ENCODE data around the gene DNER. TPM values are rescaled to one million over a fixed set of nuclear protein-coding genes. Genes with fewer than 3 reads are reported as not detected.
"Not testable (repeated sequence)": the region's sequence is repeated elsewhere in the genome, so short reads cannot be mapped to it uniquely, and the experiment has no call there.

Gene DNER
- total RNA-seq, 1 experiment from 2014 or later = 0.18 TPM

DNA sequence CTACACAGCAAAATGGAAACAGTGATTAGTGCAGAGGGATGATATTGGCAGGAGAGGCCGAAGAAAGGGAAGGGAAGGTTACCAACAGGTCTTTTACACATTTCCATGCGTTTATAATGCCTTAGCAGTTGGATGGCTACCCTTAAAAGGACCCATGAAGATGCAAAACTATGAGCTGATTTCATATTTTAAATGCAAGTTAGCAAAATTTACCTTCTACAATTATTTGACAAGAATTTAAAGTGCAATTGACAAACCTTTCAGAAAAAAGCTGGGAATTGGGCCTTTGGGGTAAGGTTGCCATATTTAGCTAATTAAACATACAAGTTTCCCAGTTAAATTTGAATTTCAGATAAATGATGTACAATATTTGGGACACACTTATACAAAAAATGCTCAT lies 13.3 kb downstream of the DNER start:
- Histone ChIP-seq H3K36me3 (no peaks in the 10 kb centered on the region), H3K4me3 (no peak overlapping the region), H3K4me1 (no peaks in the 10 kb centered on the region), H3K27me3 (no peaks in the 10 kb centered on the region), H3K27ac (no peak overlapping the region), H3K9me3 (replicated peaks) (no peaks in the 10 kb centered on the region)
- DNase-seq = no peak

DNA sequence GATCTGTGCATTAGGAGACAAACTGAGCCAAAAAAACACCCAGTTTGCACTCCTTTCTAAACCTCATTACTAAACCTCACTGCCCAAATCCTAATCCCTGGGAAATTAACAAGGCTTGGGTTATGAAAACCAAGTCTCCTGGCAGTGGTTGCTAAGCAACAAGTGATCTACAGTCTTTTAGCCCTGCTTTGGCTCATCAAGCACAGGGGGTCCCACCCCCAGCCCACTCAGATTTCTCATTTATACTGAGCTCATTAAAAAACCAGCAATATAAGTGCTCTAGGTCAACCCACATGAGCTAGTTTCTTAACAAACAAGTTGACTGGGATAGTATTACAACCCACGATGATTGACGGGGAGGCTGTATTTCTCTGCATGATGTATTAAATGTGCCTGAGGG lies 18.4 kb downstream of the DNER start:
- Histone ChIP-seq H3K27ac (no peak overlapping the region), H3K36me3 (no peaks in the 10 kb centered on the region), H3K27me3 (no peaks in the 10 kb centered on the region), H3K9me3 (replicated peaks) (no peaks in the 10 kb centered on the region; the same call in 1 of the 2 replicates), H3K4me3 (no peak overlapping the region), H3K4me1 (no peaks in the 10 kb centered on the region)
- DNase-seq = no peak

GRCh38 chr2:229693845-229694244 lies 20.5 kb downstream of the DNER start:
- not testable (repeated sequence) for H3K27me3 ChIP-seq; H3K36me3 ChIP-seq; DNase-seq; H3K9me3 ChIP-seq (replicated peaks); H3K4me3 ChIP-seq; H3K4me1 ChIP-seq; H3K27ac ChIP-seq

- Histone ChIP-seq H3K4me1 (no peaks in the 10 kb centered on the region), H3K9me3 (replicated peaks) (no peaks in the 10 kb centered on the region; the same call in 1 of the 2 replicates), H3K27me3 (no peaks in the 10 kb centered on the region), H3K27ac (no peak overlapping the region), H3K36me3 (no peaks in the 10 kb centered on the region), H3K4me3 (no peak overlapping the region)
- no peak for DNase-seq
Observed at GRCh38 chr2:229691631-229692030, 22.7 kb downstream of the DNER start.

DNA sequence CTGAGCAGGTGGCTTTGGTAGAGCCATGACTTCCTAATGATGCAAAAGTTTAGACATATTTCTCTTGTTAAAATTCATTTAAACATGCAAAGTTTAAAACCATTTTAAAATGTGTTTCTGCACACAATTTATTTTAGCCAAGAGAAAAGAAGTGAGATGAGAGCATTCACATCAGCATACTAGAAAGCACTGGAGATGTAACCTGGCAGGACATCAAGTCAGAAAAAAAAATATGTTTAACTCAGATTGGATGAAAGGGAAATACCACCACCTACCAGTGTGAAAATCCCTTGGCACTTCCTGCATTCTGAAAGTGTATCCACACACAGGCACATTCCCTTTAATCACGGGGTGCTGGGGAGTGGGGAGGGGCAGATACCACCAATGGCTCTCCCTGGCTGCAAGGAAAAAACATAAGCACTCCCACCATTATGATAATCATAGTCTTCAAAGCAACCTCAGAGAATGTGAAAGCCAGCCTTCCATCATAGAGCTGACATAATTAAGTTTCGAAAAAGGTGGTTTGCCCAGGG lies 25.0 kb downstream of the DNER start:
- H3K36me3 ChIP-seq = no peaks in the 10 kb centered on the region
- DNase-seq = no peak

GRCh38 chr2:229688141-229688540 lies 26.2 kb downstream of the DNER start:
- no peaks in the 10 kb centered on the region for H3K27me3 ChIP-seq
- no peaks in the 10 kb centered on the region for H3K4me1 ChIP-seq
- no peak overlapping the region for H3K27ac ChIP-seq
- no peaks in the 10 kb centered on the region; the same call in 1 of the 2 replicates for H3K9me3 ChIP-seq (replicated peaks)
- H3K36me3 ChIP-seq = no peaks in the 10 kb centered on the region
- no peak overlapping the region for H3K4me3 ChIP-seq
- no peak for DNase-seq

More for the DNA sequence above, 25.0 kb downstream of the DNER start:
- Histone ChIP-seq H3K4me3 (no peak overlapping the region), H3K4me1 (no peaks in the 10 kb centered on the region), H3K27ac (no peak overlapping the region), H3K9me3 (replicated peaks) (no peaks in the 10 kb centered on the region; the same call in 1 of the 2 replicates), H3K27me3 (no peaks in the 10 kb centered on the region)

GRCh38 chr2:229686122-229686919 lies 28.0 kb downstream of the DNER start:
- Histone ChIP-seq H3K4me1 (no peaks in the 10 kb centered on the region), H3K27me3 (no peaks in the 10 kb centered on the region), H3K36me3 (no peaks in the 10 kb centered on the region), H3K9me3 (replicated peaks) (no peaks in the 10 kb centered on the region), H3K27ac (no peak overlapping the region), H3K4me3 (no peak overlapping the region)
- no peak for DNase-seq

- Histone ChIP-seq H3K36me3 (no peaks in the 10 kb centered on the region), H3K27me3 (no peaks in the 10 kb centered on the region), H3K27ac (no peak overlapping the region), H3K4me1 (no peaks in the 10 kb centered on the region), H3K9me3 (replicated peaks) (no peaks in the 10 kb centered on the region), H3K4me3 (no peak overlapping the region)
- no peak for DNase-seq
Observed at GRCh38 chr2:229684942-229685562, 29.3 kb downstream of the DNER start.

GRCh38 chr2:229679393-229680125 lies 34.8 kb downstream of the DNER start:
- no peaks in the 10 kb centered on the region for H3K4me1 ChIP-seq
- no peaks in the 10 kb centered on the region for H3K36me3 ChIP-seq
- no peaks in the 10 kb centered on the region for H3K9me3 ChIP-seq (replicated peaks)
- no peak for DNase-seq
- 0 out of 2 replicates have a peak, but pooled peaks cover 5% of the 10 kb centered on the region for H3K27me3 ChIP-seq
- no peak overlapping the region for H3K27ac ChIP-seq
- no peak overlapping the region for H3K4me3 ChIP-seq

- no peak for DNase-seq
- H3K27me3 ChIP-seq = peaks cover 16% of the 10 kb centered on the region
- H3K4me1 ChIP-seq = no peaks in the 10 kb centered on the region
- H3K4me3 ChIP-seq = no peak overlapping the region
- no peak overlapping the region for H3K27ac ChIP-seq
- no peaks in the 10 kb centered on the region for H3K9me3 ChIP-seq (replicated peaks)
- no peaks in the 10 kb centered on the region for H3K36me3 ChIP-seq
Observed at GRCh38 chr2:229675569-229675968, 38.8 kb downstream of the DNER start.

DNA sequence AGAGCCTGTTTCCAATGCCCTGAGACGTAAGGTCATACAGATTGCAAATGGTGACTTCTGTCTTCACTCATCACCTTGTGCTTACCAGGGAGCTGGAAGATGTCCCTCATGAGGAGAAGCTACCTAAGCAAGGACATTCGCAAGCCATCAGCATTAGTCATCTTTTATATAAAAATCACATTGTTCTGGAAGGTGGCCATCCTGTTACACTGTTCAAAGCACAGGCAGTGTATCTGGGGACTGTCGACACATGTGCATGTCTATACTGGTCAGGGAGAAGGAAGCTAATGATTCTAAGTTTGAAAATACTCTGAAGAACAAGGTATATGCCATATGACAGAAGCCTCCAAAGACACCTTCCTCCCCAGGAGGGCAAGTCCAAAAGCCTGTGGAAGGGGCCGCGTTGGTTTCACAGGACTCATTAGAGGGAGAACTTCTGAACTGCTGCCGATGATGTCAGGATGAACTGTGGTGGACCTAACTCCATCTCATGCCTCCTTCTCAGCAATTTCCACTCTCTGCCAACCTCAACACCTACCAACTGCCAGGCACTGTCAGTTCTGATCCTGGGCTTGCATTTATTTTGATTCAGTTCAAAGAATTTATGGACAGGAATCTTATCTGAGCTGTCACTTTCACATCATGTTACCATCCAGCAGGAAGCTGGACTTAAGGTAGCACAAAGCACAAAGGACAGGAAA lies 39.4 kb downstream of the DNER start:
- Histone ChIP-seq H3K4me1 (no peaks in the 10 kb centered on the region), H3K27ac (no peak overlapping the region), H3K27me3 (peaks cover 16% of the 10 kb centered on the region), H3K4me3 (no peak overlapping the region), H3K9me3 (replicated peaks) (no peaks in the 10 kb centered on the region), H3K36me3 (no peaks in the 10 kb centered on the region)
- no peak for DNase-seq

DNA sequence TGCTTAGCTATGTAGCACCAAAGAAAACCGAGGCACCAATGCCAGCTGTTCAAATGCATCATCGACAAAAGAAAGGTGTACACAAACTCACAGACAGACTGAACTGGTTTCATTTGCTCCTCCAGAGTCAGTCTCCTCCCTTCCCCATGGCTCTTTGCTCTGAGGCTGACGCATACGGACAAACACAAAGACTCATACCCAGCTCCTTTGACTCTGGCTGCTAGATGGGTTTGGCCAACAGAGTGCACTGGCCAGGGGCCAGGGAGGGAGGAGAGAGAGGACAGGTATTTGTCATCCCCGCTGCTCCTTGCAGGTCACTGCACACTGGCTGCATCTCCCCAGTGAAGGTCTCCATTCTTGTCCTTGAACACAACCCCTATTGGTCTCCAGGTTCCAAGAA lies 40.7 kb downstream of the DNER start:
- Histone ChIP-seq H3K4me3 (no peak overlapping the region), H3K4me1 (no peaks in the 10 kb centered on the region), H3K27ac (no peak overlapping the region), H3K36me3 (no peaks in the 10 kb centered on the region), H3K9me3 (replicated peaks) (0 out of 2 replicates have a peak, but pooled peaks cover 3% of the 10 kb centered on the region), H3K27me3 (peaks cover 13% of the 10 kb centered on the region)
- peak in 1 of 2 experiments; percentile 12 for DNase-seq

DNA sequence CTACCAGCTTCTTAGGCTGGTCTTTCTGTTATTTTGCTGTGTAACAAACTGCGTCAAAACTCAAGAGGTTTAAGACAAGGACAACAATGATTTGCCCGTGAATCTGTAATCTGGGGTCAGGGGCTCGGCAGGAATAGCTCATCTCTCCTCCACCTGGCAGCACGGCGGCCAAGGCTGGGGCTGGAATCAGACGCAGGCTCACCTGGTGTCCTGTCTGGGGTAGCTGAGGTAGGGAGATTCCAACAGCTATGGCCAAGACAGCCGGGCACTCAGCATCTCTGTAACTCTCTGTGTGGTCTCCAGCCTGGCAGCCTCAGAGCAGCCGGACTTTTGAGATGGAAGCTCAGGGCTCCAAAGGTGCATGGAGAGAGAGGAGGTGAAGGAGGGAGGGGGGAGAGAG lies 42.3 kb downstream of the DNER start:
- DNase-seq = no peak
- Histone ChIP-seq H3K27ac (no peak overlapping the region), H3K36me3 (no peaks in the 10 kb centered on the region), H3K4me3 (no peak overlapping the region), H3K4me1 (no peaks in the 10 kb centered on the region), H3K9me3 (replicated peaks) (0 out of 2 replicates have a peak, but pooled peaks cover 4% of the 10 kb centered on the region), H3K27me3 (peaks cover 11% of the 10 kb centered on the region)

- Histone ChIP-seq H3K36me3 (no peaks in the 10 kb centered on the region), H3K27ac (no peak overlapping the region), H3K4me3 (no peak overlapping the region), H3K4me1 (no peaks in the 10 kb centered on the region), H3K9me3 (replicated peaks) (0 out of 2 replicates have a peak, but pooled peaks cover 4% of the 10 kb centered on the region), H3K27me3 (peaks cover 11% of the 10 kb centered on the region)
- no peak for DNase-seq
Observed at GRCh38 chr2:229669841-229670240, 44.5 kb downstream of the DNER start.
